ENCODE measurements around the gene CGB3. TPM values are rescaled to one million over a fixed set of nuclear protein-coding genes. Genes with fewer than 3 reads are reported as not detected.

Gene CGB3
- total RNA-seq, 1 donor from 2014 or later, result not detected

- DNase-seq, result no peak
These were observed 37.9 kb downstream of the CGB3 start for GRCh38 chr19:48986211-48986610.

GRCh38 chr19:48985711-48986110 is 38.4 kb downstream of the CGB3 start:
- DNase-seq, result no peak

- DNase-seq, result no peak
These were observed 41.9 kb downstream of the CGB3 start for GRCh38 chr19:48982280-48982679.

DNA sequence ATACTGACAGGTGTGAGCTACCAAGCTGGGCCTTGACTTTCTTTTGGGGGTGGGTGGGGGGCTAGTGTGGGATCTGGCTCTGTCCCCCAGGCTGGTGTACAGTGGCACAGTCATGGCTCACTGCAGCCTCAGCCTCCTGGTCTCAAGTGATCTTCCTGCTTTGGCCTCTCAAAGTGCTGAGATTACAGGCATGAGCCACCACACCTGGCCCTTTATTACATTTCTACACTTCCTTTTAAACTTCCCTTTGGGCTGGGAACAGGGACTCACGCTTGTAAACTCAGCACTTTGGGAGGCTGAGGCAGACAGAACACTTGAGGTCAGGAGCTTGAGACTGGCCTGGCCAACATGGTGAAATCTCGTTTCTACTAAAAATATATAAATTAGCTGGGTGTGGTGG is 47.1 kb downstream of the CGB3 start:
- no peak for DNase-seq

DNA sequence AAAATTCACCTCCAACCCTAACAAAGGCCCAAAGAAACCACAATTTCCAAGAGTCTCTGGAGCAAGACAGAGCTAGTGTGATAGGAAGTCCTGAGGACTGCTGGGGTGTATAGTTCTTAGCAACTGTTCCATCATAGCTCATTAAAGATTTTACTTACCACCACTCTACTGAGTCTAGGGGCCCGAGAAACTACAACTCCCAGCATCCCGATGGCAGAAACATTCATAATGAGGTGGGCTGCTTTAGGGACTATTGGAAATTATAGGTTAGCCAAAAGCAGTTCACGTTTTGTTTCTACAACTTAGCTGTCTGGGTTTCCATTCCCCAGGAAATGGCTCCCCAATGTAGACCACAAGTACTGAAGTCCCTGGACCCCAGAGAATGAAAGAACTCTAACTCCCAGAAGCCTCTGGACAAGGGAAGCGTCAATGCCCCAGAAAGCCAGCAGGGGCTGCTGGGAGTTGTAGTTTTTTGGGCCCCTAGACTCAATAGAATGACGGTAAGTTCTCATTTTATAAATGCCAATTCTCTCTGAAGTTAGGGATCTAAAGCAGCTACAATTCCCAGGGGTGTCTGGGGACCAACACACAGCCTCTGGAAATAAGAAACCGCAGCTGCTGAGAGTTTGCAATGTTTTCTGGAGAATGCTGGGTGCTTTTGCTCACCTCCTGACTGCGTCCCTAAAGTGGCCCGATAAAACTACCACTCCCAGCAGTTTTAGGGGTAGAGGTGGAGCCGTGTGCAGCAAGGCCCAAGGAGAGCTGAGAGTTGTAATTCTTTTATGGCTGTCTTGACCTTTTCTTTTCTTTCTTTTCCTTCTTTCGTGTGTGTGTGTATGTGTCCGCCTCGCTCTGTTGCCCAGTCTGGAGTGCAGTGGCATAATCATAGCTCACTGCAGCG is 47.9 kb downstream of the CGB3 start:
- DNase-seq, result no peak

Small RNA genes lying within 50 kb of the gene (small RNA-seq; reads per million reads assigned to genes)
- gene MIR6798 (ENCODE audit: low replicate concordance), result not detected

Other genes with a start within 250 kb of the CGB3 start
- 19.0 TPM for gene BCAT2, start 213.3 kb downstream of the CGB3 start, total RNA-seq
- 3.4 TPM for gene HSD17B14, start 187.8 kb downstream of the CGB3 start, total RNA-seq
- gene PLEKHA4, start 155.7 kb downstream of the CGB3 start, total RNA-seq, result 8.4 TPM
- 58.4 TPM for gene PPP1R15A, start 151.9 kb downstream of the CGB3 start, total RNA-seq
- 0.10 TPM for gene TULP2, start 125.6 kb downstream of the CGB3 start, total RNA-seq
- gene NUCB1, start 124.0 kb downstream of the CGB3 start, total RNA-seq, result 97.8 TPM
- not detected for gene DHDH, start 90.6 kb downstream of the CGB3 start, total RNA-seq
- 22.9 TPM for gene BAX, start 69.5 kb downstream of the CGB3 start, total RNA-seq
- 828 TPM for gene FTL, start 59.0 kb downstream of the CGB3 start, total RNA-seq
- 42.4 TPM for gene GYS1, start 31.0 kb downstream of the CGB3 start, total RNA-seq
- 58.9 TPM for gene RUVBL2, start 30.4 kb downstream of the CGB3 start, total RNA-seq
- gene LHB, start 7.2 kb downstream of the CGB3 start, total RNA-seq, result not detected
- gene CGB2, start 7.6 kb upstream of the CGB3 start, total RNA-seq, result not detected
- gene CGB1, start 12.6 kb upstream of the CGB3 start, total RNA-seq, result not detected
- not detected for gene CGB5, start 19.5 kb upstream of the CGB3 start, total RNA-seq
- not detected for gene CGB8, start 24.8 kb upstream of the CGB3 start, total RNA-seq
- 0.49 TPM for gene CGB7, start 33.4 kb upstream of the CGB3 start, total RNA-seq
- gene NTF4, start 40.5 kb upstream of the CGB3 start, total RNA-seq, result 1.9 TPM
- gene KCNA7, start 48.4 kb upstream of the CGB3 start, total RNA-seq, result 0.79 TPM
- gene SNRNP70, start 61.1 kb upstream of the CGB3 start, total RNA-seq, result 121 TPM
- gene LIN7B, start 90.0 kb upstream of the CGB3 start, total RNA-seq, result 8.6 TPM
- gene C19orf73, start 94.8 kb upstream of the CGB3 start, total RNA-seq, result 0.30 TPM
- 12.3 TPM for gene PPFIA3, start 95.2 kb upstream of the CGB3 start, total RNA-seq
- 13.6 TPM for gene HRC, start 131.1 kb upstream of the CGB3 start, total RNA-seq
- gene TRPM4, start 133.5 kb upstream of the CGB3 start, total RNA-seq, result 24.0 TPM

All from skin of body (tissue), 3 donors.